Pancreas (tissue), 10 donors: Measurements from ENCODE around the gene UVRAG. TPM values are rescaled to one million over a fixed set of nuclear protein-coding genes. Genes with fewer than 3 reads are reported as not detected.

ENCODE experiments used
- ATAC-seq, 4 donors: fragments of 200-7000 bp; cut with Tn5 transposase; one replicate each; pipeline versions ENCODE4 v1.8.0 to v1.9.1; 2020; ENCODE audit warnings: mild to moderate bottlenecking in 4 of 4, moderate library complexity in 4 of 4
- DNase-seq, 6 donors: peaks; one replicate each; pipeline ENCODE4 v3.0.0-alpha.2; 2020
- FAIRE-seq: peaks from 2 replicates; lab custom pipeline; 2012; peaks lifted over from hg19 to GRCh38; lab: Jason Lieb, UNC
- H3K27ac ChIP-seq, 4 donors: fragments of 200-600 bp; sonication (generic); 1 replicate in 3 of 4; 2 replicates in 1 of 4; pipeline versions ENCODE4 v1.5.0 to v1.8.0; 2020
- H3K27me3 ChIP-seq, 4 donors: fragments of 200-600 bp; one replicate each; pipeline ENCODE4 v1.8.0; 2021
- H3K36me3 ChIP-seq, 3 donors: fragments of 200-600 bp; sonication (generic) in 1 of 3; one replicate each; pipeline versions ENCODE4 v1.5.0 to v1.8.0; 2020 to 2021
- H3K4me1 ChIP-seq, 3 donors: fragments of 200-600 bp; one replicate each; pipeline ENCODE4 v1.8.0; 2021
- H3K4me3 ChIP-seq, 4 donors: fragments of 200-600 bp; sonication (generic) in 2 of 4; one replicate each; pipeline versions ENCODE4 v1.5.0 to v1.8.0; 2020 to 2021
- H3K9me3 ChIP-seq, 4 donors: fragments of 200-600 bp; one replicate each; pipeline ENCODE4 v1.8.0; 2021
- CTCF ChIP-seq, 4 donors: fragments of 200-600 bp; sonication (generic) in 3 of 4; IDR thresholded peaks; one replicate each; pipeline versions ENCODE4 v1.5.0 to v1.8.0; 2021; ENCODE audit warnings: antibody characterized with exemption in 4 of 4
- WGBS, 2 donors: extraction: QIAGEN DNeasy Blood & Tissue Kit; methylation state at CpG; one replicate each; pipeline ENCODE4 v1.1.7; 2013; 5-methylcytosine and 5-hydroxymethylcytosine counted together
- intact Hi-C, 3 donors: fragments of 100-400 bp; cut with DNase I; formaldehyde crosslinking; loops; one replicate each; pipeline versions ENCODE4 v1.11.1 to v1.14.2; 2022
- polyA plus RNA-seq, 2 donors: library from polyadenylated mRNA; stranded (reverse); fragments of 200-250 nt; gene quantifications; one replicate each; pipeline ENCODE4 v1.2.3, GENCODE V29; 2013
- total RNA-seq, 6 donors: library from RNA; stranded (reverse); fragmentation: NEBNext Ultra II Directional in 4 of 6; extraction: Animal tissue kit (Norgen Biotek cat#: 25700) in 4 of 6; gene quantifications; one replicate each; pipeline versions ENCODE4 v1.2.1 to v1.2.4, GENCODE V29; 2021 to 2023
- donor health status: healthy with polysubstance abuse.
- donor health status: DM: no; HTN: no; CAD: no; lungs with moderate emphysema.
- donor health status: DM: no; HTN: no; CAD: no.
- donor health status: control.
- donor health status: control.
- donor health status: Bipolar disorder and iron deficiency.
- donor health status: DM: yes; HTN: yes; CAD: no.
- donor health status: DM: no; HTN: no; CAD: no.
- donor health status: DM: no; HTN: no; CAD: no.
- donor health status: DM: yes; HTN: yes; CAD: no.

The UVRAG gene
- total and polyA plus RNA-seq, 8 donors, result 3.3 to 17.2 (median 7.6) TPM

- TF ChIP-seq CTCF (IDR thresholded peaks at IDR 0.05), result no peak
- Histone ChIP-seq H3K27me3 (no peaks in the 10 kb centered on the region), H3K36me3 (no peaks in the 10 kb centered on the region), H3K4me3 (no peak overlapping the region), H3K4me1 (peaks cover 5 to 20% (median 14%) of the 10 kb centered on the region in 3 donors), H3K27ac (no peak overlapping the region), H3K9me3 (no peaks in the 10 kb centered on the region)
- ATAC-seq (no peak), FAIRE-seq (no peak), DNase-seq (no peak)
- intact Hi-C loops, result no loop called here
- WGBS, 2 donors, result 90 to 91% methylated on average over 2 of the region's 2 CpGs
Measured at GRCh38 chr11:75841739-75842138, 26.7 kb downstream of the UVRAG start.

GRCh38 chr11:75845324-75845723, 30.3 kb downstream of the UVRAG start:
- Histone ChIP-seq H3K4me1 (peaks cover 5 to 13% (median 9%) of the 10 kb centered on the region in 3 donors), H3K4me3 (no peak overlapping the region), H3K9me3 (no peaks in the 10 kb centered on the region), H3K36me3 (no peaks in the 10 kb centered on the region), H3K27ac (no peak overlapping the region), H3K27me3 (no peaks in the 10 kb centered on the region)
- intact Hi-C loops, result no loop called here
- no peak for FAIRE-seq
- no peak for DNase-seq
- TF ChIP-seq CTCF (IDR thresholded peaks at IDR 0.05), result no peak
- ATAC-seq, result no peak

GRCh38 chr11:75849894-75850293, 34.9 kb downstream of the UVRAG start:
- FAIRE-seq (no peak), DNase-seq (no peak), ATAC-seq (no peak)
- intact Hi-C loops, result no loop called here
- H3K4me1 ChIP-seq, result peaks cover 0 to 6% (median 0%) of the 10 kb centered on the region in 3 donors
- no peaks in the 10 kb centered on the region for H3K36me3 ChIP-seq
- no peak overlapping the region for H3K4me3 ChIP-seq
- no peaks in the 10 kb centered on the region for H3K27me3 ChIP-seq
- no peak for TF ChIP-seq CTCF (IDR thresholded peaks at IDR 0.05)
- H3K27ac ChIP-seq, result no peak overlapping the region
- H3K9me3 ChIP-seq, result no peaks in the 10 kb centered on the region

GRCh38 chr11:75850787-75851186, 35.8 kb downstream of the UVRAG start:
- Histone ChIP-seq H3K4me1 (peaks cover 0 to 6% (median 0%) of the 10 kb centered on the region in 3 donors), H3K36me3 (no peaks in the 10 kb centered on the region), H3K27ac (no peak overlapping the region), H3K27me3 (no peaks in the 10 kb centered on the region), H3K9me3 (no peaks in the 10 kb centered on the region), H3K4me3 (no peak overlapping the region)
- FAIRE-seq, result no peak
- ATAC-seq, result peak in 1 of 4 donors; percentile 29
- no peak for TF ChIP-seq CTCF (IDR thresholded peaks at IDR 0.05)
- intact Hi-C loops, result no loop called here
- 62 to 64% methylated on average over 3 of the region's 3 CpGs for WGBS, 2 donors
- DNase-seq, result no peak

- ATAC-seq, result peak in 1 of 4 donors; percentile 29
- no peak for TF ChIP-seq CTCF (IDR thresholded peaks at IDR 0.05)
- H3K4me1 ChIP-seq, result peaks cover 0 to 6% (median 0%) of the 10 kb centered on the region in 3 donors
- no peak overlapping the region for H3K4me3 ChIP-seq
- no peak overlapping the region for H3K27ac ChIP-seq
- intact Hi-C loops, result no loop called here
- no peaks in the 10 kb centered on the region for H3K9me3 ChIP-seq
- no peaks in the 10 kb centered on the region for H3K36me3 ChIP-seq
- WGBS, 2 donors, result 74 to 91% methylated on average over 1 of the region's 1 CpG
- no peak for FAIRE-seq
- no peak for DNase-seq
- H3K27me3 ChIP-seq, result no peaks in the 10 kb centered on the region
Measured at GRCh38 chr11:75851203-75851602, 36.2 kb downstream of the UVRAG start.
